Measurements from ENCODE around the gene PRM2.
"Not testable (repeated sequence)": the region's sequence is repeated elsewhere in the genome, so short reads cannot be mapped to it uniquely, and the experiment has no call there.

Gene PRM2

GRCh38 chr16:11289696-11290095, 13.4 kb upstream of the PRM2 start:
- not testable (repeated sequence) for DNase-seq (ENCODE audit: low read depth in 2 of 2, low spot score in 1 of 2)

GRCh38 chr16:11289202-11289601, 12.9 kb upstream of the PRM2 start:
- DNase-seq (ENCODE audit: low read depth in 2 of 2, low spot score in 1 of 2), result no peak

GRCh38 chr16:11285842-11286241, 9.6 kb upstream of the PRM2 start:
- DNase-seq (ENCODE audit: low read depth in 2 of 2, low spot score in 1 of 2), result no peak

- no peak for DNase-seq (ENCODE audit: low read depth in 2 of 2, low spot score in 1 of 2)
Measured at GRCh38 chr16:11283820-11284248, 7.6 kb upstream of the PRM2 start.

GRCh38 chr16:11280616-11281522, 4.6 kb upstream of the PRM2 start, which contains the start of gene PRM1:
Gene PRM1, minus strand, starts transcription at chr16:11281330. Its CDS starts 92 bp downstream, at chr16:11281238.
- DNase-seq (ENCODE audit: low read depth in 2 of 2, low spot score in 1 of 2), result no peak

GRCh38 chr16:11278681-11279628, 2.7 kb upstream of the PRM2 start:
- no peak for DNase-seq (ENCODE audit: low read depth in 2 of 2, low spot score in 1 of 2)

- no peak for DNase-seq (ENCODE audit: low read depth in 2 of 2, low spot score in 1 of 2)
Measured at GRCh38 chr16:11277607-11278337, 1.5 kb upstream of the PRM2 start.

GRCh38 chr16:11276896-11277593, 765 bp upstream of the PRM2 start:
- DNase-seq (ENCODE audit: low read depth in 2 of 2, low spot score in 1 of 2), result no peak

GRCh38 chr16:11274964-11275363, 1.3 kb downstream of the PRM2 start:
- no peak for DNase-seq (ENCODE audit: low read depth in 2 of 2, low spot score in 1 of 2)

- DNase-seq (ENCODE audit: low read depth in 2 of 2, low spot score in 1 of 2), result no peak
Measured at GRCh38 chr16:11273721-11274324, 2.5 kb downstream of the PRM2 start.

GRCh38 chr16:11272921-11273720, 3.2 kb downstream of the PRM2 start, which contains the start of gene PRM3:
Gene PRM3, minus strand, starts transcription at chr16:11273629. Its CDS starts 34 bp downstream, at chr16:11273595.
- DNase-seq (ENCODE audit: low read depth in 2 of 2, low spot score in 1 of 2), result no peak

GRCh38 chr16:11272484-11272883, 3.8 kb downstream of the PRM2 start:
- no peak for DNase-seq (ENCODE audit: low read depth in 2 of 2, low spot score in 1 of 2)

- DNase-seq (ENCODE audit: low read depth in 2 of 2, low spot score in 1 of 2), result no peak
Measured at GRCh38 chr16:11271610-11272009, 4.7 kb downstream of the PRM2 start.

- no peak for DNase-seq (ENCODE audit: low read depth in 2 of 2, low spot score in 1 of 2)
Measured at GRCh38 chr16:11270602-11271162, 5.6 kb downstream of the PRM2 start.

GRCh38 chr16:11268921-11269375, 7.3 kb downstream of the PRM2 start, which contains the start of gene TNP2:
Gene TNP2, minus strand, starts transcription at chr16:11269325. Its CDS starts 63 bp downstream, at chr16:11269262.
- DNase-seq (ENCODE audit: low read depth in 2 of 2, low spot score in 1 of 2), result no peak

- no peak for DNase-seq (ENCODE audit: low read depth in 2 of 2, low spot score in 1 of 2)
Measured at GRCh38 chr16:11265124-11265523, 11.2 kb downstream of the PRM2 start.

- DNase-seq (ENCODE audit: low read depth in 2 of 2, low spot score in 1 of 2), result no peak
Measured at GRCh38 chr16:11264155-11264832, 12.0 kb downstream of the PRM2 start.

- no peak for DNase-seq (ENCODE audit: low read depth in 2 of 2, low spot score in 1 of 2)
Measured at GRCh38 chr16:11263737-11264136, 12.5 kb downstream of the PRM2 start.
